HEK293T (cell line): Measurements from ENCODE around the gene C6orf15.

Experiments used
- ARNT ChIP-seq: fragments of 450-650 bp; IDR thresholded peaks from 2 replicates; pipeline ENCODE4 v1.6.1; 2017; ENCODE audit warnings: mild to moderate bottlenecking
- FOXK2 ChIP-seq: fragments of 450-650 bp; IDR thresholded peaks from 2 replicates; pipeline ENCODE4 v1.6.1; 2016; ENCODE audit warnings: mild to moderate bottlenecking
- FOXM1 ChIP-seq: fragments of 450-650 bp; IDR thresholded peaks from 2 replicates; pipeline ENCODE4 v1.6.1; 2017; ENCODE audit warnings: mild to moderate bottlenecking, borderline replicate concordance
- LEF1 ChIP-seq: fragments of 450-650 bp; IDR thresholded peaks from 2 replicates; pipeline ENCODE4 v1.6.1; 2017; ENCODE audit warnings: mild to moderate bottlenecking, borderline replicate concordance
- SUZ12 ChIP-seq: fragments of 450-650 bp; IDR thresholded peaks from 2 replicates; pipeline ENCODE4 v1.6.1; 2016; ENCODE audit warnings: mild to moderate bottlenecking
- ZNF384 ChIP-seq: fragments of 450-650 bp; IDR thresholded peaks from 2 replicates; pipeline ENCODE4 v1.6.1; 2016
- TF ChIP-seq, protein P1 (sequence below): fragments of 450-650 bp; IDR thresholded peaks from 2 replicates; pipeline ENCODE4 v1.6.1; 2016

DNA sequence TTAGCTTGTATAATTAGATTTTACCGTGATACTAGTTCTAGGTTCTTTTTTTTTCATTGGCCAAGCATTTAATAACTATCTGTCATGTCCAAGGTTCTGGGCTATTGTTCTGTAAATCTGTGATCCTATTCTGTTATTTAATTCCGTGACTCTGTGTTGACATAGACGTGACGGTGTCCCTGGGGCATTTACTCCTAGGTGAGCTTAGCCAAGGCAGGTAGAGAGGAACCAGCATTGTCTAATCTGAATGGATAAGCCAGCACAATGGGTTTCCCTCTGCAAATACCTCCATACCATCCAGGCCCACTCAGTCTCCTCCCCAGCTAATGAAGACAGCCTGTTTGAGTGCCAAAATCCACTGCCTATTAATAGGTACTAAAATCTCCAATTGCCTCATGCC is 16.8 kb upstream of the C6orf15 start:
- TF ChIP-seq FOXK2: no peak
- TF ChIP-seq FOXM1: no peak
- TF ChIP-seq LEF1: no peak
- TF ChIP-seq ZNF384: no peak
- TF ChIP-seq SUZ12: no peak
- no peak for TF ChIP-seq ARNT
- TF ChIP-seq, protein P1, sequence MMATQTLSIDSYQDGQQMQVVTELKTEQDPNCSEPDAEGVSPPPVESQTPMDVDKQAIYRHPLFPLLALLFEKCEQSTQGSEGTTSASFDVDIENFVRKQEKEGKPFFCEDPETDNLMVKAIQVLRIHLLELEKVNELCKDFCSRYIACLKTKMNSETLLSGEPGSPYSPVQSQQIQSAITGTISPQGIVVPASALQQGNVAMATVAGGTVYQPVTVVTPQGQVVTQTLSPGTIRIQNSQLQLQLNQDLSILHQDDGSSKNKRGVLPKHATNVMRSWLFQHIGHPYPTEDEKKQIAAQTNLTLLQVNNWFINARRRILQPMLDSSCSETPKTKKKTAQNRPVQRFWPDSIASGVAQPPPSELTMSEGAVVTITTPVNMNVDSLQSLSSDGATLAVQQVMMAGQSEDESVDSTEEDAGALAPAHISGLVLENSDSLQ: no peak
